Measurements from ENCODE around the gene GDF3.
"Not testable (repeated sequence)": the region's sequence is repeated elsewhere in the genome, so short reads cannot be mapped to it uniquely, and the experiment has no call there.

DNA sequence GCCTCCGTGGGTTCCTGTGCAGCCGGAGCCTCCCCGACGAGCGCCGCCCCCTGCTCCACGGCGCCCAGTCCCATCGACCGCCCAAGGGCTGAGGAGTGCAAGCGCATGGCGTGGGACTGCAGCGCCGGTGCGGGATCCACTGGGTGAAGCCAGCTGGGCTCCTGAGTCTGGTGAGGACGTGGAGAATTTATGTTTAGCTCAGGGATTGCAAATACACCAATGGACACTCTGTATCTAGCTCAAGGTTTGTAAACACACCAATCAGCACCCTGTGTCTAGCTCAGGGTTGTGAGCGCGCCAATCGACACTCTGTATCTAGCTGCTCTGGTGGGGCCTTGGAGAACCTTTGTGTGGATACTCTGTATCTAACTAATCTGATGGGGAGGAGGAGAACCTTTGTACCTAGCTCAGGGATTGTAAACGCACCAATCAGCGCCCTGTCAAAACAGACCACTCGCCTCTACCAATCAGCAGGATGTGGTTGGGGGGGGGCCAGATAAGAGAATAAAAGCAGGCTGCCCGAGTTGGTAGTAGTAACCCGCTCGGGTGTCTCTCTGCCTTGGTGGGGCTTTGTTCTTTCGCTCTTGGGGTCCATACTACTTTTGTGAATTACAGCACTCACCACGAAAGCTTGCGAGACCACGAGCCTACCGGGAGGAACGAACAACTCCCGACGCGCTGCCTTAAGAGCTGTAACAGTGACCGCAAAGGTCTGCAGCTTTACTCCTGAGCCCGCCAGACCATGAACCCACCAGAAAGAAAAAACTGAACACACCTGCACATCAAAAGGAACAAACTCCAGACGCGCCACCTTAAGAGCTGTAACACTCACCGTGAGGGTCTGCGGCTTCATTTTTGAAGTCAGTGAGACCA lies 55.2 kb downstream of the GDF3 start:
- not testable (repeated sequence) for TF ChIP-seq CTCF, POLR2A (IDR thresholded peaks at IDR 0.05)

All from uterus (tissue), 2 donors.